Aorta (tissue), 5 donors: ENCODE data around the gene TAC3. TPM values are rescaled to one million over a fixed set of nuclear protein-coding genes. Genes with fewer than 3 reads are reported as not detected.
"Not testable (repeated sequence)": the region's sequence is repeated elsewhere in the genome, so short reads cannot be mapped to it uniquely, and the experiment has no call there.

Experiments used
- ATAC-seq: fragments of 200-7000 bp; cut with Tn5 transposase; one replicate; pipeline ENCODE4 v1.9.1; 2022; ENCODE audit warnings: moderate library complexity; ENCODE audit not compliant: low FRiP score
- DNase-seq, 2 donors: peaks; one replicate each; pipeline ENCODE4 v3.0.0-alpha.2; 2020
- H3K27ac ChIP-seq, 2 donors: one replicate each; pipeline ENCODE4 v1.5.1; 2013; ENCODE audit warnings: low read length in 2 of 2, mild to moderate bottlenecking in 2 of 2, moderate library complexity in 2 of 2, control low read depth in 1 of 2, inconsistent platforms in 1 of 2, low read depth in 1 of 2
- H3K27me3 ChIP-seq, 2 donors: one replicate each; pipeline ENCODE4 v1.6.1; 2013; ENCODE audit warnings: control low read depth in 1 of 2, low read length in 1 of 2, mild to moderate bottlenecking in 1 of 2, moderate library complexity in 1 of 2; ENCODE audit not compliant: insufficient read depth in 2 of 2, control insufficient read depth in 1 of 2
- H3K36me3 ChIP-seq, 2 donors: one replicate each; pipeline ENCODE4 v1.6.1; 2013; ENCODE audit warnings: control low read depth in 1 of 2, low read length in 1 of 2, mild to moderate bottlenecking in 1 of 2; ENCODE audit not compliant: insufficient read depth in 2 of 2, control insufficient read depth in 1 of 2
- H3K4me1 ChIP-seq, 2 donors: one replicate each; pipeline ENCODE4 v1.6.1; 2013; ENCODE audit warnings: low read length in 2 of 2, control low read depth in 1 of 2, mild to moderate bottlenecking in 1 of 2, moderate library complexity in 1 of 2; ENCODE audit not compliant: insufficient read depth in 2 of 2, control insufficient read depth in 1 of 2
- H3K4me3 ChIP-seq, 2 donors: one replicate each; pipeline ENCODE4 v1.5.1; 2013; ENCODE audit warnings: low read length in 2 of 2, control low read depth in 1 of 2, mild to moderate bottlenecking in 1 of 2
- H3K9me3 ChIP-seq: one replicate; pipeline ENCODE4 v1.6.1; 2013; ENCODE audit warnings: mild to moderate bottlenecking, low read length; ENCODE audit not compliant: control insufficient read depth
- WGBS, 2 donors: extraction: QIAGEN DNeasy Blood & Tissue Kit; methylation state at CpG; one replicate each; pipeline ENCODE4 v1.1.7; 2013; 5-methylcytosine and 5-hydroxymethylcytosine counted together
- intact Hi-C, 2 donors: fragments of 100-400 bp; cut with DNase I; formaldehyde crosslinking; loops; one replicate each; pipeline versions ENCODE4 v1.14.2 to v1.15.0; 2022
- long read RNA-seq, 2 donors: library from polyadenylated mRNA; unstranded; transcript quantifications; one replicate each; pipeline ENCODE4 v2.0.0, GENCODE V29; 2020 to 2021
- polyA plus RNA-seq, 2 donors: library from polyadenylated mRNA; stranded (reverse); fragments of 200-250 nt; gene quantifications; one replicate each; pipeline ENCODE4 v1.2.3, GENCODE V29; 2013
- total RNA-seq, 2 donors: library from RNA; stranded (reverse); fragmentation: NEBNext Ultra II Directional; extraction: Animal tissue kit (Norgen Biotek cat#: 25700); gene quantifications; one replicate each; pipeline ENCODE4 v1.2.1, GENCODE V29; 2021
- donor health status: healthy with polysubstance abuse.
- donor health status: Bipolar disorder and iron deficiency.
- donor health status: DM: no; HTN: no; CAD: no.
- donor health status: DM: no; HTN: no; CAD: no.
- donor health status: DM: yes; HTN: yes; CAD: no.

The TAC3 gene
- total RNA-seq: not detected
- under 1 TPM in 1 of 2 donors, not detected in 1; 0.88 TPM for polyA plus RNA-seq
- long read RNA-seq, donor 1: 0 reads
- long read RNA-seq, donor 2, partial matches to known transcripts: 0 of 1 reads
- long read RNA-seq, donor 2, other reads (novel, unspliced or antisense): 1 of 1 reads

DNA sequence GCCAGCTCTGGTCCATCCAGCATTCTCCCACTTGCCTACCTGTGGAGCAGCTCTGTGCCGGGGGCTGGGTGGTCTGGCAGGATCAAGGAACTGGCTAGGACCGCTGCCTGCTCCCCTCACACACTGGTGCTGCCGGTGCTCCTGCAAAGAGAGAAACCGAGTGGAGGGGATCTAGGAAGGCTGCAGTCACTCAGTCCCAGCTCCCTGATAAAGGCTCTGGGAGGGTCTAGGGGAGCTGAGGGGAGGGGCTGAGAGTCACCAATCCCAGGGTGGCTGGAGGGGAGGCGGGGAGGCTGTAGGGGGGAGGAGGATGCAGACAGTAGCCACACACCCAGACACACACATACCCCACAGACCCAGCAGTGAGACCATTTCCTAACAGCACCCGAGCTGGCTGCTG is at the start of gene TAC3:
TAC3 (minus strand) TSS at position 182 of the 400 bp plus-strand sequence. CDS start 732 bp downstream, outside the sequence.
- WGBS, 2 donors: 26 to 30% methylated on average over 6 of the region's 6 CpGs
- Histone ChIP-seq H3K36me3 (no peaks in the 10 kb centered on the region), H3K4me3 (no peak within 1 kb of the TSS), H3K9me3 (no peaks in the 10 kb centered on the region), H3K4me1 (no peaks in the 10 kb centered on the region), H3K27me3 (no peaks in the 10 kb centered on the region), H3K27ac (no peak within 1 kb of the TSS)
- intact Hi-C loops: no loop called here
- no peak for ATAC-seq
- DNase-seq: no peak

DNA sequence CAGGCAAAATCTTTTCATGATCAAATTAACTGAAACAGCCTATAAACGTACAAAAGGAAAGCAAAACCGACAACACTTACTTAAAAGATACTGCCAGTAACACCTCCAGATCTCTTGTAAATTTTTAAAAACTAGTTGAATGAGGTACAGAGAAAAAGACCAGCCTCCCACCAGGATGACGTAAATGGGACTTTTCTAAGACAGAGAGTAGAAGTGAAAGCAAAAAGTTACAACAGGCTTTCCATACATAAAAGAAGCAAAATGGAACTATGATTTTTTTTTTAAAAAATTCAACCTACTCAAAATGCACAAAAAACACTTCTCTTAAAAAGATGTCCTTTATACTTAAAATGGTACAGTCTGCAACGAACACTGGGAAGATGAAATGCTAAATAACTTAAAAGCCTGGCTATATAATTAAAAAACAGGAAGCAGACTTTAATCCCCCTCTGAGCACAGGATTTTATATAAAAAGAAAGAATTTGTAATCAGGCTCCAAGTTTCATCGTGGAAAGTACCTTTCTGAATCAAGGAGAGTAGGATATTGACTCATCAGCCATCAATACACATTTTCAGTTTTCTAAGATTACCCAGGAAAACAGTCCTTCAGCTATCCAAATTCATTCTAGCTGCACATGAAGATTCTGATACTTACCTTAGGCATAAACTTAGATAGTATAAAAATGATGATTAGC is 47.8 kb upstream of the TAC3 start:
- 80 to 82% methylated on average over 5 of the region's 5 CpGs for WGBS, 2 donors
- no peak overlapping the region for H3K4me3 ChIP-seq
- H3K4me1 ChIP-seq: no peaks in the 10 kb centered on the region
- no peak for DNase-seq
- H3K27ac ChIP-seq: no peak overlapping the region
- no peaks in the 10 kb centered on the region for H3K9me3 ChIP-seq
- H3K36me3 ChIP-seq: peaks cover 5% of the 10 kb centered on the region in 2 donors
- intact Hi-C loops: loop anchor here in 1 of 2 donors (5.0 to 10.0 kb wide), 2 partner anchors 57 to 309 kb away; partner anchors contain the start of genes PRIM1 and ZBTB39
- no peak for ATAC-seq
- no peaks in the 10 kb centered on the region for H3K27me3 ChIP-seq

DNA sequence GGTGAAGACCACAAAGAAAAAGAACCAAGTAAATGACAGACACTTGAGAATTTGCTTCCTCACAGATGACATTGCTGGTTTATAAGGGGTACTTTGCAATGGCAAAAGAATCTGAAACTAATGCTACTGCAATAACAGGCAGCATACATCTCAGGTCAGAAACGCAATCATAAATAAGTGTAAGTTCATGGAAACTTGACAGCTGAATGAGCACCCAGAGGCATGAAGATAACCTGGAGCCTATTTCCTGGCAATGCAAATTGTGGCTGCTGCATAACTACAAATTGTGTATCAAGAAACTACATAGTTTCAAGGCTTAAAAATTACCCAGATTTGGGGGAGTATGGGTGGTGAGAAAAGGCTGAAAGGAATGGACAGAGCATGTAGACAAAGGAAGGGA is 42.1 kb upstream of the TAC3 start:
- 86 to 90% methylated on average over 1 of the region's 1 CpG for WGBS, 2 donors
- Histone ChIP-seq H3K36me3 (peaks cover 9 to 12% of the 10 kb centered on the region in 2 donors), H3K4me1 (no peaks in the 10 kb centered on the region), H3K9me3 (no peaks in the 10 kb centered on the region), H3K4me3 (no peak overlapping the region), H3K27me3 (no peaks in the 10 kb centered on the region), H3K27ac (no peak overlapping the region)
- DNase-seq (no peak), ATAC-seq (no peak)
- intact Hi-C loops: no loop called here

DNA sequence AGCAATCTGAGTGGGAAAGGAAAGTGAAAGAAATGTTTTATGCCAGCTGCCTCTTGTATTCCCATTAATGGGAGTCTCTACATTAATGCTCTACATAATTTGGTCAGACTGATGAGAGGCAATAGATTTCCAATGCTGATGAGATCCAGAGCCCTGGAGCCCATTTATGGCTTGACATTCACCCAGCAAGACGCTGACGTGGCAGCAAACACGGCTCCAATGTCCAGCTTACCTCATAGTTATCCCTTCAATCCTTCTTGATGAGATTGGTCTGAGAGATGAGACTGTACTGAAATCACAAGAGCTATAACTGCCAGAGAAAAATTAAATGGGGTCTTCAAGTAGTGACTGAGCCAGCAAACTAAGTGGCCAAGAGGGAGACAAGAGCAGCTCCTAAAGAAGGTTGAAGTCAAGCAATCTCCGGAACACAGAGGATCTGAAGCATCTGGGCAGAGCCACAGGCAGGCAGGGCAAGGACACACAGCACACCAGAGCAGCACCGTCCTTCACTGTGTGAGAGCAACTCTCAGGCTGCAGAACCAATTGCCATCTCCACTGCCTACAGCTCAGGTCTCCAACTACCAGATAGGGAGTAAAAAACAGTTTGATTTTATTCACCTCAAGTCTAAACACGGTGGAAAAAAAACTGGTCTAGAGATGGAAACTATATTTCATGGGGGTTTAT is 40.9 kb upstream of the TAC3 start:
- no peaks in the 10 kb centered on the region for H3K27me3 ChIP-seq
- H3K27ac ChIP-seq: no peak overlapping the region
- DNase-seq: no peak
- no peaks in the 10 kb centered on the region for H3K9me3 ChIP-seq
- WGBS, 2 donors: 88 to 90% methylated on average over 6 of the region's 6 CpGs
- ATAC-seq: no peak
- H3K4me3 ChIP-seq: no peak overlapping the region
- peaks cover 9 to 10% of the 10 kb centered on the region in 2 donors for H3K36me3 ChIP-seq
- H3K4me1 ChIP-seq: no peaks in the 10 kb centered on the region
- intact Hi-C loops: no loop called here

- intact Hi-C loops: no loop called here
- no peaks in the 10 kb centered on the region for H3K9me3 ChIP-seq
- H3K4me1 ChIP-seq: no peaks in the 10 kb centered on the region
These were observed 39.5 kb upstream of the TAC3 start for GRCh38 chr12:57055824-57056223.

GRCh38 chr12:57053901-57054300 is 37.6 kb upstream of the TAC3 start:
- ATAC-seq, H3K4me3 ChIP-seq, H3K27ac ChIP-seq, intact Hi-C loops, H3K9me3 ChIP-seq, H3K27me3 ChIP-seq, DNase-seq, H3K4me1 ChIP-seq, H3K36me3 ChIP-seq: not testable (repeated sequence)
- WGBS, 2 donors: 92 to 97% methylated on average over 4 of the region's 4 CpGs

More at GRCh38 chr12:57055824-57056223, 39.5 kb upstream of the TAC3 start:
- no peak overlapping the region for H3K4me3 ChIP-seq
- H3K27me3 ChIP-seq: no peaks in the 10 kb centered on the region
- DNase-seq (no peak), ATAC-seq (no peak)
- H3K27ac ChIP-seq: no peak overlapping the region
- peaks cover 9 to 10% of the 10 kb centered on the region in 2 donors for H3K36me3 ChIP-seq
- WGBS, 2 donors: 54 to 58% methylated on average over 3 of the region's 3 CpGs

DNA sequence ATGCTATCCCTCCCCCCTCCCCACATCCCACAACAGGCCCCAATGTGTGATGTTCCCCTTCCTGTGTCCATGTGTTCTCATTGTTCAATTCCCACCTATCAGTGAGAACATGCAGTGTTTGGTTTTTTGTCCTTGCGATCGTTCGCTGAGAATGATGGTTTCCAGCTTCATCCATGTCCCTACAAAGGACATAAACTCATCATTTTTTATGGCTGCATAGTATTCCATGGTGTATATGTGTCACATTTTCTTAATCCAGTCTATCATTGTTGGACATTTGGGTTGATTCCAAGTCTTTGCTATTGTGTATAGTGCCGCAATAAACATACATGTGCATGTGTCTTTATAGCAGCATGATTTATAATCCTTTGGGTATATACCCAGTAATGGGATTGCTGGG is 36.8 kb upstream of the TAC3 start:
- ATAC-seq, H3K4me1 ChIP-seq, H3K9me3 ChIP-seq, H3K36me3 ChIP-seq, intact Hi-C loops, DNase-seq, H3K4me3 ChIP-seq, H3K27ac ChIP-seq, H3K27me3 ChIP-seq: not testable (repeated sequence)
- 93 to 96% methylated on average over 4 of the region's 4 CpGs for WGBS, 2 donors

DNA sequence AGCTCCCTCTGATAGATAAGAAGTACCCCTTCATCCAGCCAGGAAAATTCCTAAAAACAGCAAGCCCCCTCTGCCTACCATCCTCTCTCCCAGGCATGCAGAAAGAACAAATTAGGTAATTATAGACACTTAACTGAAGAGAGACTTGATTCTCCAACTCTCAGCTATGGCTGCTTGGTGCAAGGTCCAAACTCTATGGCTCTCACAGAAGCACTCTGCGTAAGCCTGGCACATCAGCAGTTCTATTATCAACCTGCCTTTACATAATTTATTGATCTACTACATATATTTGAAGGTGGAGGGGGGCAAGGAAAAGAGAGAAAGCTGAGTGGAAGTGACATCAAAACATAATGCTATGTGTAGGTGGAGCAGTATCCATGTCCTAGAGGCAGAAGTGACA is 34.7 kb upstream of the TAC3 start:
- no peak for DNase-seq
- Histone ChIP-seq H3K4me3 (no peak overlapping the region), H3K27me3 (no peaks in the 10 kb centered on the region), H3K36me3 (no peaks in the 10 kb centered on the region), H3K4me1 (no peaks in the 10 kb centered on the region), H3K9me3 (no peaks in the 10 kb centered on the region), H3K27ac (no peak overlapping the region)
- no peak for ATAC-seq
- 82 to 89% methylated on average over 1 of the region's 1 CpG for WGBS, 2 donors
- intact Hi-C loops: no loop called here

DNA sequence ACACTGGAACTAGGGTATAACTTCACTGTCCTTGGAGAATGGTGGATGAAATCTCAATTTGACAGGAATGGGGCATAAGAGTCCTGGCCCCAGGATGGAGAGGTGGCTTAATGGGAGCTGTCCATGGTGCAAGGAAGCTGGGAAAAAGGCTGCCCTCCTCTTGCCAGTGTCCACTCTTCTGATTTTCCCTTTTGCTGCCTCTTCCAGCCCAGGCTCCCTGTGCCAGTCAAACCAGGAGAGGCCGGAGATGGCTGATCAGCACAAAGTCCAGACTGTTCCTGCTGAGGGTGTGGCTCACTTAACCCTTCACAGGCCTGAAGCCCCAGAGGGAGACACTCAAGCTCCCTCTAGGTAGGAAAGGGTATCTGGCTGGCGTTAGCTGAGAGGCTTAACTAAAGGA is 33.6 kb upstream of the TAC3 start, which contains the start of gene MYO1A:
MYO1A (minus strand) TSS at position 240 of the 400 bp plus-strand sequence. CDS start 1,806 bp downstream, outside the sequence.
- H3K27ac ChIP-seq: no peak within 1 kb of the TSS
- no peaks in the 10 kb centered on the region for H3K36me3 ChIP-seq
- no peak for DNase-seq
- H3K4me1 ChIP-seq: no peaks in the 10 kb centered on the region
- 28 to 29% methylated on average over 2 of the region's 2 CpGs for WGBS, 2 donors
- no peak for ATAC-seq
- H3K9me3 ChIP-seq: no peaks in the 10 kb centered on the region
- intact Hi-C loops: no loop called here
- no peak within 1 kb of the TSS for H3K4me3 ChIP-seq
- no peaks in the 10 kb centered on the region for H3K27me3 ChIP-seq
